HTR-8/SVneo (cell line): ENCODE measurements around the gene GNAI2.
"Not testable (repeated sequence)": the region's sequence is repeated elsewhere in the genome, so short reads cannot be mapped to it uniquely, and the experiment has no call there.

ENCODE experiments used
- DNase-seq: peaks from one replicate; pipeline ENCODE4 v3.0.0; 2011; ENCODE audit warnings: low spot score, mixed read lengths; ENCODE audit not compliant: insufficient read length
- FAIRE-seq: peaks from 2 replicates; lab custom pipeline; 2011; peaks lifted over from hg19 to GRCh38; lab: Jason Lieb, UNC

The GNAI2 gene

GRCh38 chr3:50221411-50222168 is 14.4 kb upstream of the GNAI2 start:
- DNase-seq (no peak), FAIRE-seq (no peak)

DNA sequence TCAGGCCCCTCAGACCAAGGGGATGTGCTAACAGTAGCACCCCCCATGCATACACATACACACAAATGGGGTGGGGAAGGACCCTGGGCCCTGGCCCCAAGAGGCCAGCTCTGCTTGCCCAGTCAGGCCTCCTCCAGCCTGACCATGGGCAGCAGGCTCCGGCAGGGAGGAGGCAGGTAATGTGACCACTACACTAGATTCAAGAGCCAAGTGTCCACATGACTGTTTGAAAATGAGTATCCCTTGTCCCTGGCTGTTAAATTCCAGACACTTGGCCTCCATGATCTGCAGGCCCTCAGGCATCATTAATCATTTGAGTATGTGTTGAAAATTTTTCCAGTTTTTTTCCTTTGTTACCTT is 13.9 kb upstream of the GNAI2 start:
- DNase-seq (no peak), FAIRE-seq (no peak)

- DNase-seq = no peak
- FAIRE-seq = no peak
These were observed 11.4 kb upstream of the GNAI2 start for GRCh38 chr3:50224639-50225038.

DNA sequence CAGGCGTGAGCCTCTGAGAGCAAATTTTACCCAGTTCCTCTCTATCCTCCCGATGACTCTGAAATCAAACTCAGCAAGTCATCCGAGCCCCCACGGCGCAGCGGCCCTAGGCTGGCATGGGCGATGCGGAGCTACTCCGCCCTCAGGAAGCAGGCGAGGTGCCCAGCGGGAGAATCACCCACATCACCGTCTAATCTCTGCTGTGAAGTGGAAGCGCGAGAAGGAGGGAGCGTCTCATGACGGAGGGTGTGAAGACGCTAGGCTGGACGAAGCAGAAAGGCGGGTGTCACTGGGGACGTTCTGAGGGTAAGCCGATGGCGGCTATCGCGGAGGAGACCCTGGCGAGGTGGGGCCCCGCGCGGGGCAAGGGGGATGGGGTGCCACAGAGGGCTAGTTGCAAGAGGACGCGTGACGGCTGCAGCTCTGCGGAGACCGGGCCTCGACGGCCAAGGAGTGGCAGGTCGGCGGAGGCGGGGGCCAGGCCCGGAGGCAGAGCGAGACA is 9.1 kb upstream of the GNAI2 start:
- no peak for DNase-seq
- no peak for FAIRE-seq

- DNase-seq = peak; percentile 94
- peak; percentile 83 for FAIRE-seq
These were observed 8.4 kb upstream of the GNAI2 start for GRCh38 chr3:50227390-50228183.

- FAIRE-seq, DNase-seq: not testable (repeated sequence)
These were observed 7.7 kb upstream of the GNAI2 start for GRCh38 chr3:50228184-50228763.

- DNase-seq = no peak
These were observed 6.5 kb upstream of the GNAI2 start for GRCh38 chr3:50229490-50229889.

GRCh38 chr3:50230104-50230793 is 5.8 kb upstream of the GNAI2 start:
- no peak for DNase-seq
- no peak for FAIRE-seq

More at GRCh38 chr3:50229490-50229889, 6.5 kb upstream of the GNAI2 start:
- FAIRE-seq = no peak

DNA sequence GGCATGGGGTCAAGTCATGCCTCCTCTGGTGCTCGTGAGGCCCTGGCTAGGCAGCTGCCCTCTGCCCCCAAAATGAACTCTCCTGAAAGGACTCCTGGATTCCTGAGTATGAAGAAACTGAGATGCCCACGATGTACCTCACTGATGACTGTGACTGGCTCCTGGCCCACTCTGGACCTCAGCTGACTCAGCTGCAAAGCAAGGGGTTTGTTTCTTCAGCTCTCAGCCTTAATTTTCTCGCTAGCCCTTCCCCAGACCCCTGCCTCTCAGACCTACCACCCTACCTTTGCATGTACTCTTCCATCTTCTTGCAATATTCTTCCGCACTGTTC is 5.2 kb upstream of the GNAI2 start:
- FAIRE-seq = no peak
- no peak for DNase-seq

- no peak for FAIRE-seq
- no peak for DNase-seq
These were observed 4.4 kb upstream of the GNAI2 start for GRCh38 chr3:50231581-50231980.

GRCh38 chr3:50232303-50232702 is 3.7 kb upstream of the GNAI2 start:
- FAIRE-seq (no peak), DNase-seq (no peak)

GRCh38 chr3:50233176-50233575 is 2.8 kb upstream of the GNAI2 start:
- DNase-seq (no peak), FAIRE-seq (no peak)

- FAIRE-seq (no peak), DNase-seq (no peak)
These were observed 604 bp downstream of the GNAI2 start for GRCh38 chr3:50236484-50237132.

- no peak for DNase-seq
- FAIRE-seq = peak; percentile 44
These were observed 1.2 kb downstream of the GNAI2 start for GRCh38 chr3:50237133-50237651.

- peak; percentile 99 for FAIRE-seq
- DNase-seq = peak; percentile 81
These were observed 1.9 kb downstream of the GNAI2 start for GRCh38 chr3:50237754-50238548.

- DNase-seq = no peak
- no peak for FAIRE-seq
These were observed 2.6 kb downstream of the GNAI2 start for GRCh38 chr3:50238549-50239026.

GRCh38 chr3:50239649-50240048 is 3.6 kb downstream of the GNAI2 start:
- no peak for DNase-seq
- FAIRE-seq = no peak

DNA sequence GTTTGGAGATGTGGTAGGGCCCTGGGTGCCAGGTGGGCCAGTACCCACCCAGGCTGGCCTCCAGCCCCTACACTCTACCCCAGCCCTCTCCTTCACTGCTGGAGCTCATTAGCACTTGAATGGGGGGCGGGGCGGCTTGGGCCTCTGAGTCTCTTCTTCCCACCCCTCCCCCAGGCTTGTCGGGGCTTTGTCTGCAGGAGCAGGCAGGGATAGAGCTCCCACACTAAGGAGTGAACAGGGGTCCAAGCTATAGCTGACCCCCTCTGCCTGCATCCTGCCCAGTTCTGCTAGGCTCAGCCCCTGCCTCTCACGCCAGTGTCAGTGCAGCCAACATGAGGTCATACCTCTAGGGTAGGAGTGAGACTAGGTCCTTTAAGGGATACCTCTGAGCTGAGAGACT is 5.2 kb downstream of the GNAI2 start:
- DNase-seq = no peak
- FAIRE-seq = no peak
